Panc1 (cell line): ENCODE results near the gene TFDP2. TPM values are rescaled to one million over a fixed set of nuclear protein-coding genes. Genes with fewer than 3 reads are reported as not detected.

ENCODE experiments used
- ATAC-seq: fragments of 200-7000 bp; cut with Tn5 transposase; 2 replicates; pipeline ENCODE4 v1.9.1; 2020; ENCODE audit warnings: mild to moderate bottlenecking, moderate library complexity
- BruUV-seq: library from RNA; stranded (reverse); fragments of 400-500 nt; replicated peaks from 2 replicates; lab custom pipeline; 2021; lab: Mats Ljungman, UMichigan
- CTCF ChIA-PET: fragments of 300-600 bp; sonication (Branson Sonifier 250); formaldehyde crosslinking; loops from one replicate; lab custom pipeline; 2022; ENCODE audit warnings: antibody characterized with exemption; lab: Charles Lee
- POLR2A ChIA-PET: fragments of 300-600 bp; sonication (Branson Sonifier 250); formaldehyde crosslinking; loops from one replicate; lab custom pipeline; 2022; ENCODE audit warnings: antibody characterized with exemption; lab: Charles Lee
- DNase-seq: peaks from one replicate; pipeline ENCODE4 v3.0.0-alpha.2; 2010; ENCODE audit warnings: low read depth, low spot score
- H3K27ac ChIP-seq: 2 replicates; pipeline ENCODE4 v1.5.1; 2011; ENCODE audit warnings: mild to moderate bottlenecking, low read length, inconsistent platforms
- H3K27me3 ChIP-seq: fragments of 200-500 bp; sonication (Bioruptor generic); 2 replicates; pipeline ENCODE4 v1.6.0; 2014; ENCODE audit warnings: low read length, inconsistent platforms; ENCODE audit not compliant: control insufficient read depth, insufficient read depth
- H3K36me3 ChIP-seq: fragments of 200-500 bp; sonication (Bioruptor generic); 2 replicates; pipeline ENCODE4 v1.5.1; 2014; ENCODE audit warnings: inconsistent platforms, mild to moderate bottlenecking, low read length, moderate library complexity; ENCODE audit not compliant: control insufficient read depth, insufficient read depth
- H3K4me1 ChIP-seq: 2 replicates; pipeline ENCODE4 v1.5.1; 2011; ENCODE audit warnings: inconsistent platforms, mild to moderate bottlenecking, low read length, moderate library complexity; ENCODE audit not compliant: control insufficient read depth, insufficient read depth
- H3K4me3 ChIP-seq, 2 experiments: 2 replicates each; pipeline ENCODE4 v1.5.1; 2011 to 2012; ENCODE audit warnings: low read depth in 2 of 2, low read length in 2 of 2, mild to moderate bottlenecking in 2 of 2, inconsistent platforms in 1 of 2, moderate library complexity in 1 of 2
- H3K9me3 ChIP-seq: fragments of 200-500 bp; sonication (Bioruptor generic); 2 replicates; pipeline ENCODE4 v1.5.1; 2014; ENCODE audit warnings: low read depth, mild to moderate bottlenecking, inconsistent platforms, low read length, moderate library complexity; ENCODE audit not compliant: control insufficient read depth, insufficient read depth
- POLR2AphosphoS5 ChIP-seq: IDR thresholded peaks from 2 replicates; pipeline ENCODE4 v1.6.1; 2012; ENCODE audit warnings: mild to moderate bottlenecking, low read depth, low read length, moderate library complexity
- REST ChIP-seq, 2 experiments: IDR thresholded peaks; 2 replicates each; pipeline ENCODE4 v1.6.1; 2011 to 2012; ENCODE audit warnings: low read depth in 2 of 2, control low read depth in 1 of 2, low read length in 1 of 2, mild to moderate bottlenecking in 1 of 2, moderate library complexity in 1 of 2; ENCODE audit not compliant: insufficient read depth in 1 of 2
- SIN3A ChIP-seq: IDR thresholded peaks from 2 replicates; pipeline ENCODE4 v1.6.1; 2012; ENCODE audit warnings: low read depth, mild to moderate bottlenecking, low read length, moderate library complexity, borderline replicate concordance; ENCODE audit not compliant: insufficient read depth
- TCF7L2 ChIP-seq: IDR thresholded peaks from 2 replicates; pipeline ENCODE4 v1.6.1; 2011; ENCODE audit warnings: mild to moderate bottlenecking, low read depth, low read length, inconsistent platforms
- in situ Hi-C: cut with HindIII; loops from 2 replicates; pipeline ENCODE4 v1.10.0; 2016; ENCODE audit warnings: low sequenced_read_pairs, low pct_unique_long_range_greater_than_20kb
- intact Hi-C: fragments of 100-400 bp; cut with micrococcal nuclease; formaldehyde crosslinking; loops from one replicate; pipeline ENCODE4 v1.10.0; 2022; ENCODE audit not compliant: unreplicated experiment
- total RNA-seq: library from RNA; stranded (reverse); gene quantifications from one replicate; pipeline ENCODE4 v1.2.1, GENCODE V29; 2021; ENCODE audit not compliant: unreplicated experiment
- TF ChIP-seq, protein P1 (sequence below): fragments of 450-650 bp; IDR thresholded peaks from 2 replicates; pipeline ENCODE4 v1.5.1; 2017; ENCODE audit warnings: mild to moderate bottlenecking

TFDP2 gene
- total RNA-seq, 1 experiment from 2014 or later, result 66.3 TPM

- peaks cover 4% of the 10 kb centered on the region; the same call in 1 of the 2 replicates for H3K4me1 ChIP-seq
- no peak for TF ChIP-seq SIN3A
- no peak for TF ChIP-seq POLR2AphosphoS5
- TF ChIP-seq REST (IDR thresholded peaks at IDR 0.05; ENCODE audit: insufficient read depth in 1 of 2, low read depth in 2 of 2, low read length in 1 of 2), result no peak
- TF ChIP-seq, protein P1, sequence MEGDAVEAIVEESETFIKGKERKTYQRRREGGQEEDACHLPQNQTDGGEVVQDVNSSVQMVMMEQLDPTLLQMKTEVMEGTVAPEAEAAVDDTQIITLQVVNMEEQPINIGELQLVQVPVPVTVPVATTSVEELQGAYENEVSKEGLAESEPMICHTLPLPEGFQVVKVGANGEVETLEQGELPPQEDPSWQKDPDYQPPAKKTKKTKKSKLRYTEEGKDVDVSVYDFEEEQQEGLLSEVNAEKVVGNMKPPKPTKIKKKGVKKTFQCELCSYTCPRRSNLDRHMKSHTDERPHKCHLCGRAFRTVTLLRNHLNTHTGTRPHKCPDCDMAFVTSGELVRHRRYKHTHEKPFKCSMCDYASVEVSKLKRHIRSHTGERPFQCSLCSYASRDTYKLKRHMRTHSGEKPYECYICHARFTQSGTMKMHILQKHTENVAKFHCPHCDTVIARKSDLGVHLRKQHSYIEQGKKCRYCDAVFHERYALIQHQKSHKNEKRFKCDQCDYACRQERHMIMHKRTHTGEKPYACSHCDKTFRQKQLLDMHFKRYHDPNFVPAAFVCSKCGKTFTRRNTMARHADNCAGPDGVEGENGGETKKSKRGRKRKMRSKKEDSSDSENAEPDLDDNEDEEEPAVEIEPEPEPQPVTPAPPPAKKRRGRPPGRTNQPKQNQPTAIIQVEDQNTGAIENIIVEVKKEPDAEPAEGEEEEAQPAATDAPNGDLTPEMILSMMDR, result no peak
- no peak for TF ChIP-seq TCF7L2
- intact Hi-C loops, result no loop called here
- CTCF ChIA-PET, result no interaction called here
- H3K4me3 ChIP-seq, result no peak overlapping the region
- no peaks in the 10 kb centered on the region for H3K27me3 ChIP-seq
- no peak overlapping the region for H3K27ac ChIP-seq
- ATAC-seq, result peak; percentile 62; the same call in 1 of the 2 replicates
- no TSS peak for BruUV-seq
- H3K9me3 ChIP-seq, result no peaks in the 10 kb centered on the region
- POLR2A ChIA-PET, result no interaction called here
- in situ Hi-C loops, result no loop called here
- no peak for DNase-seq
- no peaks in the 10 kb centered on the region for H3K36me3 ChIP-seq
These were observed 254.7 kb downstream of the TFDP2 start for GRCh38 chr3:141894524-141895176.

Other genes with a start within 250 kb of the TFDP2 start
- 30.8 TPM for gene GK5, start 76.0 kb upstream of the TFDP2 start, total RNA-seq